HG03520 (cell line): ENCODE results near the gene SLC4A2.

Source experiments
- ATAC-seq: cut with Tn5 transposase; IDR thresholded peaks from one replicate; pipeline ENCODE4 v1.9.1; 2021; ENCODE audit warnings: mild to moderate bottlenecking, moderate library complexity; ENCODE audit not compliant: unreplicated experiment

The SLC4A2 gene

GRCh38 chr7:151091431-151091830 lies 32.0 kb downstream of the SLC4A2 start:
- ATAC-seq: no peak

GRCh38 chr7:151091988-151092387 lies 32.6 kb downstream of the SLC4A2 start:
- no peak for ATAC-seq

- ATAC-seq: no peak
Observed at GRCh38 chr7:151093748-151094147, 34.4 kb downstream of the SLC4A2 start.

GRCh38 chr7:151094675-151095074 lies 35.3 kb downstream of the SLC4A2 start:
- ATAC-seq: no peak

- no peak for ATAC-seq
Observed at GRCh38 chr7:151095123-151095797, 35.9 kb downstream of the SLC4A2 start.

- ATAC-seq: no peak
Observed at GRCh38 chr7:151095828-151096475, 36.6 kb downstream of the SLC4A2 start.

GRCh38 chr7:151099486-151100211 lies 40.3 kb downstream of the SLC4A2 start:
- ATAC-seq: no peak

- ATAC-seq: no peak
Observed at GRCh38 chr7:151100921-151101320, 41.5 kb downstream of the SLC4A2 start.

- ATAC-seq: no peak
Observed at GRCh38 chr7:151101621-151102396, 42.4 kb downstream of the SLC4A2 start.

GRCh38 chr7:151102991-151103390 lies 43.6 kb downstream of the SLC4A2 start:
- no peak for ATAC-seq

- ATAC-seq: no peak
Observed at GRCh38 chr7:151103973-151104372, 44.6 kb downstream of the SLC4A2 start.

GRCh38 chr7:151104411-151105235 lies 45.2 kb downstream of the SLC4A2 start:
- no peak for ATAC-seq

- no peak for ATAC-seq
Observed at GRCh38 chr7:151107882-151108281, 48.5 kb downstream of the SLC4A2 start.

GRCh38 chr7:151109094-151110048 lies 50.0 kb downstream of the SLC4A2 start:
- ATAC-seq: no peak

GRCh38 chr7:151110236-151110940 lies 51.0 kb downstream of the SLC4A2 start:
- ATAC-seq: no peak

GRCh38 chr7:151110941-151111645 lies 51.7 kb downstream of the SLC4A2 start:
- no peak for ATAC-seq

- ATAC-seq: no peak
Observed at GRCh38 chr7:151113344-151114150, 54.2 kb downstream of the SLC4A2 start.
